ENCODE results near the gene FASLG.

The FASLG gene

DNA sequence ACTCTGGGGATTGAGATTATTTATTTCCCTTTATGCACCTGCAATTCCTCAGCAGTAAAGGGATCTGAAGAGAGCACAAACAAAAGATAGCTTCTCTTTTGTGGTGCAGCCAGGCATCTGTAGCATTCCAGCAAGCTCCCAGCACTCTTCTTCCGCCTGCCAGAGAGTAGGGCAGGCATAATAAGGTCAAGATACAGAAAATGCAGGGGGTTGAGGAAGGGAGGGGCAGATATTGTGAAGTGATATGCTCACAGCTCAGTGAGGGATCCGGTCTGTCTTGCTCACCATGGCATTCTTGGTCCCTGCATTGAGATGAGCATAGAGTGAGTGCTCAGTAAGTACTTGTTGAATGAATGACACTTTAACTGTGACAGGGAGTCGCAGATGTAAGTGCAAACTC is 23.9 kb downstream of the FASLG start:
- TF ChIP-seq GATA3 (IDR thresholded peaks at IDR 0.05; ENCODE audit: low read depth, low read length), result no peak
- no peak for TF ChIP-seq GATA2 (IDR thresholded peaks at IDR 0.05; ENCODE audit: low read depth, low read length)

DNA sequence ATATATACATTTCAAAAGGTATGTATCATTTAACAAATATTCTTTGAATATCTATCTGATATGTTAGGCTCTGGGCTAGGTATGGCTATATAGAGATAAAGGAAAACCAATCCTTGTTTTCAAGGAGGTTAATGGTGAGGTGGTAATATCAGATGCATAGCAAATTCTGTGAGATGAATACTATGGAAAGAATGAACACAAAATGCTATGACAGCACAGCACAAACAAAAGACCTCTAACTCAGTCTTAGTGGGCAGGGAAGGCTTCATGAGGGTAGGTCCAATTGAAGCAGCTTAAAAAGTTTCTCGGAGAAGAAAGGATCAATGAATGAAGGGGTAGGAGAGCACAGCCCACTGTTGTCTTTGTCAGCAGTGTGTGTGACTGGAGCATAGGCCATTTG is 27.2 kb downstream of the FASLG start:
- no peak for TF ChIP-seq GATA2 (IDR thresholded peaks at IDR 0.05; ENCODE audit: low read depth, low read length)
- no peak for TF ChIP-seq GATA3 (IDR thresholded peaks at IDR 0.05; ENCODE audit: low read depth, low read length)

DNA sequence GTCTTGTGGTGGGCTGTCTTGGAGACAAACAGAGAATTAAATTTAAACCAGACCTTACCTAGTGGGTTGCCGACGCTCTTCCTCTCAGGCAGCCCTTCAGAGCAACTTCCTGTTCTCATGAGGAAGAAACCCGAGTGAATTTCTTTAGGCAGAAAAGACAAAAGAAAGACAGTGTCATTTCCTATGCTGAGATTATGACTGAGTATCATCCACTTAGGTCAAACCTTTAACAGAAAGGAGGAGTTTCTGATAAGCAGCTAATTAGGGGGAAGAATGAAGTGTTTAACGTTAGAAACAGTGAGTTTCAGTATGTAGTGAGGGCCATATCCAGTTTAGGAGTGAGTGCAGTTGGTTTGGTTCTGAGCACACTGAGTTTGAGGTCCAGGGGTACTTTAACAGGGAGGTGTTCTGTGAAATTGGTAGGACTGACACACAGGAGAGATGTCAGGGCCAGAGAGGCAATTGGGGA is 38.7 kb downstream of the FASLG start:
- no peak for TF ChIP-seq GATA2 (IDR thresholded peaks at IDR 0.05; ENCODE audit: low read depth, low read length)
- no peak for TF ChIP-seq GATA3 (IDR thresholded peaks at IDR 0.05; ENCODE audit: low read depth, low read length)

DNA sequence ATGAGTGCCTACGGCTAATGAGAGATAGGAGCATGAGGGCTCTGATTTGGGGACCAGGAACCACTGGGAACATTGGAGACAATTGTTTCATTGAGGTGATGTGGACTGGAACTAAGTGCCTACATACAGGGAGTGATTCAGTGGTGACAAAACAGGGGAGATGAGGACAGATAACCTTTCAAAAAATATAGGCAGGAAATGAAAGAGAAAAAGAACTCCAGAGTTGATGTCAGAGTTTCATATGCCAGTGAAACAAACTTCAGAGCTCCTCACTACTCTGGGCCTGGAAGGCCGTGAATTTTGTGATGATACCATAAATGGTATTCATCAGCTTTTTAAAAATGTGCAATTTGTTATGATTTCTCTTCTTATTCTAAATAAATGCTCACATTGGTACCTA is 39.3 kb downstream of the FASLG start:
- TF ChIP-seq GATA3 (IDR thresholded peaks at IDR 0.05; ENCODE audit: low read depth, low read length) (no peak), GATA2 (IDR thresholded peaks at IDR 0.05; ENCODE audit: low read depth, low read length) (no peak)

GRCh38 chr1:172699111-172699510 is 40.2 kb downstream of the FASLG start:
- no peak for TF ChIP-seq GATA3 (IDR thresholded peaks at IDR 0.05; ENCODE audit: low read depth, low read length)
- TF ChIP-seq GATA2 (IDR thresholded peaks at IDR 0.05; ENCODE audit: low read depth, low read length), result no peak

- TF ChIP-seq GATA2 (IDR thresholded peaks at IDR 0.05; ENCODE audit: low read depth, low read length), result no peak
- TF ChIP-seq GATA3 (IDR thresholded peaks at IDR 0.05; ENCODE audit: low read depth, low read length), result no peak
These were observed 40.9 kb downstream of the FASLG start for GRCh38 chr1:172699695-172700227.

GRCh38 chr1:172700556-172700955 is 41.7 kb downstream of the FASLG start:
- TF ChIP-seq GATA3 (IDR thresholded peaks at IDR 0.05; ENCODE audit: low read depth, low read length) (no peak), GATA2 (IDR thresholded peaks at IDR 0.05; ENCODE audit: low read depth, low read length) (no peak)

- TF ChIP-seq GATA3 (IDR thresholded peaks at IDR 0.05; ENCODE audit: low read depth, low read length) (no peak), GATA2 (IDR thresholded peaks at IDR 0.05; ENCODE audit: low read depth, low read length) (no peak)
These were observed 45.1 kb downstream of the FASLG start for GRCh38 chr1:172704001-172704400.

- TF ChIP-seq GATA3 (IDR thresholded peaks at IDR 0.05; ENCODE audit: low read depth, low read length) (no peak), GATA2 (IDR thresholded peaks at IDR 0.05; ENCODE audit: low read depth, low read length) (no peak)
These were observed 45.7 kb downstream of the FASLG start for GRCh38 chr1:172704420-172705210.

DNA sequence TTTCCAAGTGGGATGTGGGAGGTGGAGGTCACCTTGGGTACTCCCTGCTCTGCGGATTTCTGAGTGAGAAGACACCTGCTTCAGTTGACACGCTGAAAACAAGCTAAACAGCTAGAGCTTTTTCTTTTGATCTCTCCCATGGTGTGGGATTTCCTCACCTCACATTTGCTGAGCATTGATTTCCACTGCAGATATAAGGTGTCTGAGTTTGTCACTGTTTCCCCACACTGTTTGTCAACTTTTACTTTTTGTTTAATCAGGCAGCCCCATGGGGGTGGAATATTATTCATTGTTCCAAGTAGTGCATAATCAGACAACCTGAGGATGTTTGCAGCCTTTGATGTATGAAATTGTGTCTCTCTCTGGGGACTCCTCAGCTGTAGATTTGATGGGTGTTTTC is 49.5 kb downstream of the FASLG start:
- TF ChIP-seq GATA2 (IDR thresholded peaks at IDR 0.05; ENCODE audit: low read depth, low read length) (no peak), GATA3 (IDR thresholded peaks at IDR 0.05; ENCODE audit: low read depth, low read length) (no peak)

DNA sequence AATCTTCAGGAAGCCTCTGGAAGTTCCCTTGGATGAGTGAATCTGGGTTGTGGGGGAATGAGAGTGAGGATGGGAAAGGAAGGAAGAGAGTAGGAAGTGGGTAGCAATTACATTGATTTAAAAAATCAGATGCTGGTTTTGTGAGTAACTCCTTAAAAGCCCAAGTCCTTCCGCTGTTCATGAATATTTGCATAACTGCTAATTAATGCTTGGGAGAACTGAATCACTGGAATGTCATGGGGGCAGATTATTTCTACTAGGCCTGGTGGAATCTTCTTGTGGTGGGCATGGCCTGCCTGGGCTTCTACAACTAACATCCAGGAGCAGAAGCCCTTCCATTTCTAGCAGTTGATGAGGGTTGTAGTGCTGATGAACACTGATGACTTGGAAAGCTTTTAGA is 52.7 kb downstream of the FASLG start:
- TF ChIP-seq GATA2 (IDR thresholded peaks at IDR 0.05; ENCODE audit: low read depth, low read length) (no peak), GATA3 (IDR thresholded peaks at IDR 0.05; ENCODE audit: low read depth, low read length) (no peak)

- TF ChIP-seq GATA2 (IDR thresholded peaks at IDR 0.05; ENCODE audit: low read depth, low read length) (no peak), GATA3 (IDR thresholded peaks at IDR 0.05; ENCODE audit: low read depth, low read length) (no peak)
These were observed 54.6 kb downstream of the FASLG start for GRCh38 chr1:172713466-172713865.
